Stimulated activated CD4-positive, alpha-beta T cell treated with anti-CD3 and anti-CD28 coated beads, Interleukin-1b, Interleukin-23, amount 100 ng/mL, for 1 hour (primary cell): ENCODE measurements around the gene COPRS.
A peak's percentile ranks its signal among the peaks of the same experiment; 100 is the strongest.

Experiments
- DNase-seq, 2 donors: peaks; one replicate each; pipeline ENCODE4 v3.0.0-alpha.2; 2020; ENCODE audit warnings: low read depth in 2 of 2

The COPRS gene, protein sequence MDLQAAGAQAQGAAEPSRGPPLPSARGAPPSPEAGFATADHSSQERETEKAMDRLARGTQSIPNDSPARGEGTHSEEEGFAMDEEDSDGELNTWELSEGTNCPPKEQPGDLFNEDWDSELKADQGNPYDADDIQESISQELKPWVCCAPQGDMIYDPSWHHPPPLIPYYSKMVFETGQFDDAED

GRCh38 chr17:31858642-31859486, at the start of gene COPRS:
Gene COPRS, minus strand, starts transcription at chr17:31859244. Its CDS starts 45 bp downstream, at chr17:31859199.
- peak; percentile 55 to 56 for DNase-seq

DNA sequence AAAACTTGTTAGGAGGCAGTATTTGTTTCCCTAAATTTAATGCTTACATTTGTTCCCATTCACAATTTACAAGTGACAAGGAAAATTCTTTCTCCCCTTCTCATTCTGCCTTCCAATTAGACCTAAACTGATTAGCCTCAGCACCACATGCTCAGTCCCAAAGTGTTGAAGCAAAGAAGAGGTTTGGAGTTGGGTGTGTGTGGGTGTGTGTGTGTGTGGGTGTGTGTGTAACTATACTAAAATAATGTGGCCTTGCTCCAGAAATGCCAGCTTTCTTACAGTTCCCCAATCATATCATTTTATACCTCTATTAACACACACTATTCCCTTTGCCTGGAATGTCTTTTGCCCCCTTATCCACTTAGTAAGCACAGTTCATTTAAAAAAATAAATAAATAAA, 49.3 kb upstream of the COPRS start:
- DNase-seq = no peak

DNA sequence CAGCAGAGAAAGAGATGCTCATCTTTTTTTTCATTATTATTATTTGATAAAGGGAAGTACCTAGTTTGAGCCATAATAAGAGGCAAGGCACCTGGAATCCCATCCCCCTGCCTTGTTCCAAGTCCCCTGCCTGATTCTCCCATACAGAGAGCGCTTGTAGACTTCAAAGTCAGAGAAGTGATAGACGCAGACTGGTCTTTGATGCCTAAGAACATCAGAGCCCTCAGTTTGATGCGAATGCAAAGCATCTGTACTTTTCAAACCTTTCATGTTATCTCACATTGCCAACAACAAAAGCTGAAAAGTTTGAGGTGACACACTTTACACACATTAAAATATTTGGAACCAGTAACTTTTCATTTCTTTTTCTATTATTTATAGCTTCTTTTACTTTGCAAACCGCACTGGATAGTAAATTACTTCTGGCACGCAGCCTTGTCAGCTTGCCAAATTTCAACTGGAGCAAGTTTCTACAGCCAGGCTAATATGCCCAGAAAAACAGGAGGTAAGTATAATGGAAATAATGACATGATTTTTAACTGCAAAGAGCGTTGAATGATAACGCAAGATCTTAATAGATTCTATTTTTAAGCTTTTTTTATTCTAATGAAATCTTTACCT, 48.4 kb upstream of the COPRS start:
- no peak for DNase-seq

- no peak for DNase-seq
These were observed 44.4 kb upstream of the COPRS start for GRCh38 chr17:31903401-31903800.

DNA sequence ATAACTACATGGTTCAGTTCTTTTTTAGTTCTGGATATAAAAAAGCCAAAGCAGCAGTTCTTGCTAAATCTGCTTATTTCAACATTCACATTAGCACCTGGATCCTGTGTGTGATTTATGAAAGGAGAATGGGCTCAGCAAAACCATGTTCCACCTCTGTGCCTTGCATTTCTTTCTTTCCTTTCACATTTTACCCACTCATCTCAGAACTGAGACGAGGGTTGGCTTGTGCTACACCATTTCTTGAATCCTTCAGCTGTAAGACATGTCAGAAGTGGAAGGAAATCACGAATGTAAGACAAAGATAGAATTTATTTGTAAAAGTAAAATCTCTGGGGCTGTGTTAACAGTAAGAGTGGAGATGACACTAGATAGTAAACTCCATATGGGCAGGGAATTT, 43.6 kb upstream of the COPRS start:
- DNase-seq = no peak

DNA sequence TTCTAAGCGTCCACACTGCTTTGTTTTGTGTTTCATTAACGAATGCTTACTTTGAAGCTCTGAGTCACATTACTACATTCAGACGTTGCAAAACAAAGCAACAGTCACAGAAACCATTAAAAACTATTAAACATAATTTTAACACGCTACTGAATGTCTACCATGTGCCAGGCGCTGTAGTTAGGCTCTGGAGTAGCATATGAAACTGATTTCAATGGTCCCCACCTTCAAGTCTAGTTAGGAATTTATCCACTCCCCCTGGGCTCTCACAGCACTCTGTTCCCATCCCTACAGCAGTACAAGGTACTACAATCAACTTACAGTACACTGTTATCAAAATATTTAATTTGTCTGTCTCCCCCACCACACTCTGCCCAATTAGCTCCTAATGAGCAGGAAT, 41.8 kb upstream of the COPRS start:
- no peak for DNase-seq

GRCh38 chr17:31888124-31888523, 29.1 kb upstream of the COPRS start:
- no peak for DNase-seq

DNA sequence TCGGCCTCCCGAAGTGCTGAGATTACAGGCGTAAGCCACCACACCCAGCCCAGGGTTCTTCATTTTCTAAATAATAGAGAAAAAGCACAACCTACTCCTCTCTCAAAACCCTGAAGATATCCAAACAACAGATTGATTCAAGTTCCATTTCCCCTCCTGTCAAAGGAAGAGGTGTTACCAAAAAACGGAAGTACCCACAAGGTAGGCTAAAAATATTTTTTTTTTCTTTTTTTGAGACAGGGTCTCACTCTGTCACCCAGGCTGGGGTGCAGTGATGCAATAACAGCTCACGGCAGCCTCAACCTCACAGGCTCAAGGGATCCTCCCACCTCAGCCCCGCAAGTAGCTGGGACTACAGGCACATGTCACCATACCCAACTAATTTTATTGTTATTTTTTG, 23.5 kb upstream of the COPRS start:
- no peak for DNase-seq

- DNase-seq = no peak
These were observed 21.3 kb upstream of the COPRS start for GRCh38 chr17:31880311-31880710.

- DNase-seq = no peak
These were observed 19.6 kb upstream of the COPRS start for GRCh38 chr17:31878703-31879073.

GRCh38 chr17:31877911-31878702, 19.1 kb upstream of the COPRS start:
- no peak for DNase-seq

GRCh38 chr17:31877341-31877740, 18.3 kb upstream of the COPRS start:
- DNase-seq = no peak

GRCh38 chr17:31875081-31875480, 16.0 kb upstream of the COPRS start:
- DNase-seq = no peak

DNA sequence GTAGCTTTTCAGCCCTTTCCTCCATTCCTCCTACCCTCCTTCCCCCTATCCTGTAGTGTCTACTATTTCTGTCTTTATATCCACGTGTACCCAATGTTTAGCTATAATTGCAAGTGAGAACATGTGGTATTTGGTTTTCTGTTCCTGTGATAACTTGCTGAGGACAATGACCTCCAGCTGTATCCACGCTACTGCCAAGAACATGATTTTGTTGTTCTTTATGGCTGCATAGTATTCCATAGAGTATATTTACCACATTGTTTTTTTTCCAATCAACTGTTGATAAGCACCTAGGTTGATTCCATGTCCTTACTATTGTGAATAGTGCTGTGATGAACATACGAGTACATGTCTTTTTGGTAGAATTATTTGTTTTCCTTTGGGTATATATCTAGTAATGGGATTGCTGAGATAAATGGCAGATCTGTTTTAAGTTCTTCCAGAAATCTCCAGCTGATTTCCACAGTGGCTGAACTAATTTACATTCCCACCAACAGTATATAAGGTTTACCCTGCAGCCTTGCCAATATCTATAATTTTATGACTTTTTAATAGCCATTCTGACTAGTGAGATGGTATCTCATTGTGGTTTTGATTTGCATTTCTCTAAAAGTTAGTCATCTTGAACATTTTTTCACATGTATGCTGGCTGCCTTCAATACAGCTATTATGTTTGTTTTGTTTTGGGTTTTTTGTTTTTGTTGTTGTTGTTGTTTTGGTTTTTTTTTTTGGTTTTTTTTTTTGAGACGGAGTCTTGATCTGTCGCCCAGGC, 10.9 kb upstream of the COPRS start:
- DNase-seq = no peak

DNA sequence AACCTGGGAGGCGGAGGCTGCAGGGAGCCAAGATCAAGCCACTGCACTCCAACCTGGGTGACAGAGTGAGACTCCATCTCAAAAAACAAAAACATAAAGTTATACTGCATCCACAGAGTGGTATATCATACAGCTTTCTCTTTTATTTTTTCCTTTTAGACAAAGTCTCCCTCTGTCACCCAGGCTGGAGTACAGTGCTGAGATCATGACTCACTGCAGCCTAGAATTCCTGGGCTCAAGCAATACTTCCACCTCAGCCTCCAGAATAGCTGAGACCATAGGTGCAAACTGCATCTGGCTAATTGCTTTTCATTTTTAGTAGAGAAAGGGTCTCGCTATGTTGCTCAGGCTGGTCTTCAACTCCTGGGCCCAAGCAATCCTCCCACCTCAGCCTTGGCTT, 10.0 kb upstream of the COPRS start:
- DNase-seq = no peak

DNA sequence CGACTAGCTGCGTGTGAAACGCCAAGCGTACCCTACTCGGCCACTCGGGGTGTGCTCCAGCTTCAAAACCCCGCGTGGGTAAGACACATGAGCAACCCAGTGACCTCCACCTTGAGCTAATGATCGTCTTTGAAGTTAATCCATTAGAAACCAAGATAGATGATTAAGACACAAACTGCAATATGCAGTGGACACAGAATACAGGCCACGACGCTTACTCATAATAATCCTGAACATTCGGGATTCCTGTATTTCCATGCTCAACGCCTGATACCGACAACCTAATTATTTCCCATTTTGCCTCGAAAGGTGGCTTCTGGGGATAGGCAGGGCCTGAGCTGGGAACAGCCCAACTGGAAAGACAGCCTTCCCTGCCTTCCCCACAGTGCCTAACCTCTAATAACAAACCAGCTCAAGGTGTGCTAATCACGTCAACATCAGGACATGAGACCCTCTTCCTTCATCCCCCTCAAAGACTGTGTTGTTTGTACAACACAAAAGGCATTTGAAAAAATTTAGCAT, 504 bp upstream of the COPRS start:
- DNase-seq = no peak

DNA sequence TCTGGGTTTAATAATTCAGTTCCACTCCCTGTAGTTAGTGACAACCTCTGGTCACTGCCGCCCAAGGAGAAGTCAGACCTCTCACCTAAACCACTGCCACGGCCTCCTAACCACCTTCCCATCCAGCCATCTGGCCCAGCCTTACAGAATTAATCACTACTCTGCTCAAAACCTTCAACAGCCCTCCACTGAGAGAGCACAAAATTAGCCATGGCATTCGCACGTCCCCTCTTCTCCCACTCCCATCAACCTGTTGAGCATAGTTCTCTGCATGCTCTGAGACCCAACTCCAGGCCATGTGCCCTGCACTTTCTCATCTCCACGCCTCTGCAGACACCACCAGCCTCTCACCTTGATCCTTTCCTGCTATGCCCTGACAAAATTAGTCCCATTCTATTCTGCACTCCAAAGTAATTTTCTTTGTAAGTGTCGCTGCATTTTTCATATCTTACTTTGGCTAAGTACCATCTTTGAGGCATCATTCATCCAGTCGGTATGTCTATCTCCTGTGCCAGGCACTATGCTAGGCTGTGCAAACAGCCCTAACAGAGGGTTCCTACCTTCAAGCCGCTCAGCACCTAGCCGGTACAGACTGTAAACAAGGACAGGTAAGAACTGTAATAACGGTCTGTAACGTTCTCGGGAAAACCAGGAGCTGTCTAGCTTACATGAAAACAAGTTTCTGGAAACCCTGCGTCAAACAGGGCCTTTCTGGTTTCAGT, 963 bp downstream of the COPRS start:
- no peak for DNase-seq

DNA sequence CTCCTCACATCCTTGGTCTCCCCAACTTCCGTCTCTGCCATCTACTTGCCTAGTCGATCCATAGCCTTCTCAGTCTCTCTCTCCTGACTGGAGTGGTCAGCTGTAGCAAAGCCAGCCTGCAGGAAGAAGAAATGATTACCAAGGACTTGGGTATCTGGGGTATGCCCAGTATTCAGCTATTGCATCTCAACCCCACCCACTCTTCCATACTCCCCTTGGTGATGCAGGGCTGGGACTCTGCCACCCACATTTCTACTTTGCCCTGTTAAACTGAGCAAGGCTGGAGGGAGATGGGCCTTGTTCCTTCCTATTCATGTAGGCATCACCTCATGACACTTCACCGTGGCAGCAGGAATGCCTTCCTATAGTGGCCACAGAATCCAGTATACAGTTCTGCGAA, 2.3 kb downstream of the COPRS start:
- DNase-seq = no peak

DNA sequence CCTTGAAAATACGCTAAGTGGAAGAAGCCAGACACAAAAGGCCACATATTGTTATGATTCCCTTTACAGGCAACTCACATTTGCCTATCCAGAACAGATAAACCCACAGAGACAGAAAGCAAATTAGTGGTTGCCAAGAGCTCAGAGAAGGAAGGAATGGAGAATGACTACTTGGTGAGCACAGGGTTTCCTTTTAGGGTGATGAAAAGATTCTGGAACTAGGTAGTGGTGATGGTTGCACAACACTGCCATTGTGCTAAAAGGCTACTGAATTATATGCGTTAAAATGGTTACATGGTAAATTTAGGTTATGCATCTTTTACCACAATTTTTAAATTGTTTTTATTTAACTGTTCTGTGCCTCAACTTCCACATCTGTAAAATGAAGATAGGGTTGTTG, 4.4 kb downstream of the COPRS start:
- no peak for DNase-seq

GRCh38 chr17:31853911-31854470, 5.1 kb downstream of the COPRS start:
- DNase-seq = no peak
